Stimulated activated CD8-positive, alpha-beta memory T cell treated with anti-CD3 and anti-CD28 coated beads, Interleukin-4, amount 100 ng/mL, for 24 hours (primary cell): Measurements from ENCODE around the gene BRAP.
"Not testable (repeated sequence)": the region's sequence is repeated elsewhere in the genome, so short reads cannot be mapped to it uniquely, and the experiment has no call there.

ENCODE experiments used
- DNase-seq: peaks from one replicate; pipeline ENCODE4 v3.0.0-alpha.2; 2020; ENCODE audit warnings: low read depth

Gene BRAP

DNA sequence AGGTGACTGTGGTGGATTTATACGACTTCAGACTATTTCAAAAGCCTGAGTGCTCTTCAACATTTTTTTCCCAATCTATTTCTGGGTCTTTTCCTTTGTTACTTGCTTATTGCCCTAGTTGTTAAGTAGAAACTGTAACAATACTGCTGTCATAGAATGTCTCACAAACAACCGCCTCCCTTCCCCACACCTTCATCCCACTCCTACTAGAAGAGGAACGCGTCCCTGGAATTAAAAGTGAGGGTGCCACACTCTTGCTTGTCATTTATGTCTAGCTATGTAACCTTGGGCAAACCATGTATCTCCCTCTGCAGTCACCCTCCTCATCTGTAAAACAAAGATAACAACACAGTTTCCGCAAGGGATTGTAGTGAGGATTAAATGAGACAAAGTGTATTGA, 8.6 kb downstream of the BRAP start:
- DNase-seq, result no peak

DNA sequence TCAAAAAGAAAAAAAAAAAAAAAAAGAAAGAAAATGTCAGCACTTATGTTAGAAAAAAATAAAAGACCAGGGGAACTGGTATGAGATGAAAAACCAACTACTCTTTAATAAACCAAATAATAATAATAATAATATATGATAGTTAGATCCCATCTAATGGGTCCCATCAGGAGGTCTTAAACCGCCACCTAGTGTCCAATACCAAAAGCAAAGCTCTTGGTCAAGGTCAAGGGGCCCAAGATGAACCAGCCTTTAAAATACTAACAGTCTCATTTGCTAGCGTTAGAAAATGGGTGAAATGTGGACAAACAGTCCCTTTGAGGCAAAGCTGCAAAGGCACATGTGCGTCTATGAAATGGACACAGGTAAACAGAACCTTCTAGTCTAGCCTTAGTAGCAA, 12.3 kb downstream of the BRAP start:
- DNase-seq, result no peak

DNA sequence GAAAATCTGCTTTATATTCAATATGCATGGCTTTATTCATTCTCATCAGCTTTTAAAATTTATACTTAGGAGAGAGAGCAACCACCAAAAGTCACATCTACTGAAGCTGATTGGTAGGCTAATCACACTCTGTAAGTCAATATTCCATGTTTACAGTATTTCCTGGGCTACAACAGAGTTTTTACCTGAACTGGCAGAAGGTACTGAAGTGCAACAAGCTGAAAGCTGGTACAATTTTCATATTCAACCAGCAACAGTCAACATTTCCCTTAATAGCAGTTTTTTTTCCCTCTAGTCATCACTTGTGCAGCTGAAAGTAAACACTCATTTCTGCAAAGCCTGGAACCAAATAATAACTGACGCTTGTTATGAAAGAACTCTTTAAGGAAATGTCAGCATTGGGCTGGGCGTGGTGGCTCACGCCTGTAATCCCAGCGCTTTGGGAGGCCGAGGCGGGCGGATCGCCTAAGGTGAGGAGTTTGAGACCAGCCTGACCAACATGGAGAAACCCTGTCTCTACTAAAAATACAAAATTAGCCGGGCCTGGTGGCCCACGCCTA, 12.9 kb downstream of the BRAP start:
- no peak for DNase-seq

DNA sequence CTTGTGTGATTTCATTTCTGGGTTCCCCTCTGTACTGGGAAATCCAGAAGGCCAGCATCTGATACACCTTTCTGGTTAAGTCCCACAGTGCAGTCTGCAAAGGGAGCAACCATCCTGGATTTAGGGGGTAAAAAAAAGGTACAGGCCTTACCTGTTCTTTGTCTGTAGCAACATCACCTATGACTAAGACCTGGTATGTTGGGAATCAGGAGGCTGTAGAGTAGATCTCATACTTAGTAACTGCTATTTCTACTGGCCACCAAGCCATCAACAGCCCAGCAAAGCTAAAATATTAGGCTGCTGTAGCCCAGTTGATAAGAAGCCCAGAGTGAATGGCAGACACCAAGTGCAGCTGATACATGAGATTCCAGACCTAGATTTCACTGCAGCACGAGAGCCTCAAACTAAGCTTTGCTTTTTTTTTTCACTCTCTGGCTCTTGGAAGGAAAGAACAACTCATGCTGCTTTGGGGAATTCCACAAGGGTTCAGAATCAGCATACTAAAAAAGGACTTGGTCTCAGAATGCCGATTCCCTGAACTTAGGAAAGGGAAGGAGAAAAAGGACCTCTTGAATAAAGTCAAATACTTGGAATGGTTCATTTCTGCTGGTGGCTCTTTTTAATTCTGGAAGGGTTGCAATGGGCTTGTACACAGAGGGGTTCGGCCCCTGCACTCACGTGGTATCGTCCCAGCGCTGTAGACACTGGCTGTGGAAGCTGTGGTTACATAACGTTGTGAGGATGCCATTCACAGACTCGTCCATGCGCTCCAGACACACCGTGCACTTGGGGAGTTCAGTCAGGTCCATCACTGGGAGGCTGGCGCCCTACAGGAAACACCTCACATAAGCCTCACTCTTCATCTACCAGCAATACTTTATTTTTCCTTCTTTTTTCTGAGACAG, 20.5 kb downstream of the BRAP start:
- no peak for DNase-seq

DNA sequence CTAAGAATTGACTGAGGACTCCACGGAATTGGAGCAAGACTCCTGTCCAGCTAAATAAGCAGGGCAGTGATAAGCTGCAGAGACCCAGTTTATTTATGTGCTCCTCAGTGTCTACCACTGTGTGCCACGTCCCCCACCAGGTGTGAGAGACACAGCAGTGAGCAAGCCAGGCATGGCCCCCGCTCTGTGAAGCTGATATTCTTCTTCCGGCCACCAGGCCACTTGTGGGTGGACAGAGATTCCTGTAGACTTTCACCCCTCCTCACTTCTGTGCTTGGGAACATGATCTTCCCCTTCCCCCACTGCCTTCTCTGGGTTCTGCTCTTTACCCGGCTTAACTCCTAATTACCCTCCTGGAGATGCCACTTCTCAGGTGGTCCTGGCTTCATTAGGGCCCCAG, 21.3 kb downstream of the BRAP start:
- no peak for DNase-seq

DNA sequence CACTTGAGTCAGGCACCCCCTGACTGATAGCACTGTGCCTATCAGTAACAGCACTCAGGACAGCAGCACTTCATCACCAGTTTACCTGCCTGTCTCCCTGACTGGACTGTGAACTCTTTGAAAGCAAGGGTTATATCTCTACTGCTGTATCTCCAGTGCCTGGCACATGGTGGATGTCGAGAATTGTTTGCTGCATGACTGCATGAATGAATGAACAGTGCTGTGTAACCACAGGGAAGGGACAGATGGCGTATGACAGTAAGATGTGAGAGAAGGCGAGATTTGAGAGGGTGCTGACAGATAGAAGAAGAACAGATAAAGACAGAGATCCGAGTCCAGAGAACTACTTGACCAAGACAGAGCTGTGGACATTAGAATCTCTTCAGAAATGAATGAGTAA, 29.7 kb downstream of the BRAP start:
- no peak for DNase-seq

GRCh38 chr12:111655356-111655755, 30.4 kb downstream of the BRAP start:
- no peak for DNase-seq

DNA sequence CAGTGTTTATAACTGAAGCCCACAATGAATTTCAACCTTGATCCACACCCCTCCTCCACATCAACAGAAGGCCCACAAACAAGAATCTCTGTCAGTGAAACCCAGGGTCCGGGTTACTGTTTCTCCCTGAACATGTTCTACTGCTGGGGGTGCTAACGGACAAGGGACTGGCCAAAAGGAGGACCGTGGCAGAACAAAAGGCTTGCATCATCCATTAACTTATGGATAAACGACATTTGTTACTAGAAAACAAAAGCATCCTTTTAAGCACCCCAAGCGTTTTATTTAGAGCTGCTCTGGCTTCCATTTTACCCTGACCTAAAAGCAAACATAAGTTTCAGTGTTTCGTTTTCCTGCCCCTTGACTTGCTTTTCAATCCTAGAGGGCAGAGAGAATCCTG, 32.2 kb downstream of the BRAP start:
- no peak for DNase-seq

DNA sequence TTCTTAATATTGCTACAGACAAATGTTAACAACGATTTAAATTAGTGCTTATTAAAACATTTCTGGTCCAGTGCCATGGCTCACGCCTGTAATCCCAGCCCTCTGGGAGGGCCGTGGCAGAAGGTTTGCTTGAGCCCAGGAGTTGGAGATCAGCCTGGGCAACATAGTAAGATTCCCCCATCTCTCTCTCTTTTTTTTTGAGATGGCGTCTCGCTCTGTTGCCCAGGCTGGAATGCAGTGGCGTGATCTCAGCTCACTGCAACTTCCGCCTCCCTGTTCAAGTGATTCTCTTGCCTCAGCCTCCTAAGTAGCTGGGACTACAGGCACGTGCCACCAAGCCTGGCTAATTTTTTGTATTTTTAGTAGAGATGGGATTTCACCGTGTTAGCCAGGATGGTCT, 33.2 kb downstream of the BRAP start:
- not testable (repeated sequence) for DNase-seq

- no peak for DNase-seq
Observed at GRCh38 chr12:111650912-111651311, 34.8 kb downstream of the BRAP start.

DNA sequence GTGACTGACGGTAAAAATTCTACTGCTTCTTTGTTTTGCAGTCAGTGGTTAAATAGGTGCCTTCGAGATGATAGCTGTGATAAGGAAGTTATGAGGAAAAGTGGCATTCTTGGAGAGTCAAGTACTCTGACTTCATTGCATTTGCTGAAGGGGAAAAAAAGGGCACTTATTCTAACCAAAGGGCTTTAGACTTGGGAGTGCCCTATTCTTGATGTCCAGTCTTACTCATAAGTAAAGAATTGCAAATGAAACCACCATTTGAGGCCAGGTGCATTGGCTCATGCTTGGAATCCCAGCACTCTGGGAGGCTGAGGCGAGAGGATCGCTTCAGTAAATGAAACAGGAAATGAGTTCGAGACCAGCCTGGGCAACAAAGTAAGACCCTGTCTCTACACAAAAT, 40.3 kb downstream of the BRAP start:
- no peak for DNase-seq

DNA sequence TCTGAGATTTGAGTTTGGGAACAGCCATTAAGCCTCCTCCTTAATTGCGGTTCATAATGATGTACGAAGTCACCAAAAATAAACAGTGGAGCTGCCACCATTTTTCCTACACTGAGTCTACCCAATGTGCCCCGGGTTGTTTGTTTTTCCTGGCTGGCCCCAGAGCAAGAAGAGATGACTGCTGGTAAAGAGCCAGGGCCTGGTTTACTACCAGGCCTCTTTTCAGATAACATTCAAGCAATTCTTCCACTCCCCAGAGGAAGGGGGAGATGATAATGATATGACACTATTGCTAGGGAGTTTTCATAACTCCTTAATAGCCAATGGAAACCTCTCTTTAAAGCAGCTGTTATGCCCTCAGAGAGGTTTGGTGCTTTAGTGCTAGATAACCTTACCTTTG, 42.3 kb downstream of the BRAP start:
- DNase-seq, result no peak

DNA sequence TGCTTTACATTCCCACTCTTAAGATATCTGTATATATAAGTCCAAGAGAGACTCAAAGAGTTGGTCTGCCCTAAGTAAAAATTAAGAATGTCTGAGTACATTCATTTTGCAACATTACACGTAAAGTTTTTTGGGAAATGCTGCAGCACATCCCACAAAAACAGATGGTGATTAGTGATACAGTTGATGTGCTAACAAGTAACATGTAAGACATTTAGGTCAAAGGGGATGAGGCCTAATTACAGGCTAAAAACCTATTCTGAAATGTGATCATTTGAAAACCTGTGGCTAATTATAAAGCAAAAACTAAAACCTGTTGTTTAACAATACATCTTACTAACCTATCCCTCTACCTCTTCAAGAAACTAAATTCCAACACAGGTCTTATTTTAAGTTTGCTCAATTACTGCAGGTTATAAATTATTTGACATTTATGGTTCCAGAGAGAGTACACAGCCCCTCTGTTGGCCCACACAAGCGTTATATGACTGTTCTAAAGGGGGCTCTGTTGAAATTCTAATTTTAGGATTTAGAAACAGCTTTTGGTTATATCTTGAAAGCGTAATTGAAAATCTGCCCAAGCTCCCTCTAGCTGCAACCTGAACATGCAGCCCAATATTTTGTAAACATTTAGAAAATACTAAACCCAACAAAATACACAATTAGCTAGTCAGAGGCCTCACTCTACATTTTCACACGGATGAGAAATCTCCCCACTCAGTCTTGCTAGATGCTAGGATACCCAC, 42.9 kb downstream of the BRAP start:
- DNase-seq, result no peak

- no peak for DNase-seq
Observed at GRCh38 chr12:111640506-111640905, 45.2 kb downstream of the BRAP start.

GRCh38 chr12:111638556-111638955, 47.2 kb downstream of the BRAP start:
- no peak for DNase-seq

GRCh38 chr12:111636209-111636945, 49.4 kb downstream of the BRAP start:
- no peak for DNase-seq

DNA sequence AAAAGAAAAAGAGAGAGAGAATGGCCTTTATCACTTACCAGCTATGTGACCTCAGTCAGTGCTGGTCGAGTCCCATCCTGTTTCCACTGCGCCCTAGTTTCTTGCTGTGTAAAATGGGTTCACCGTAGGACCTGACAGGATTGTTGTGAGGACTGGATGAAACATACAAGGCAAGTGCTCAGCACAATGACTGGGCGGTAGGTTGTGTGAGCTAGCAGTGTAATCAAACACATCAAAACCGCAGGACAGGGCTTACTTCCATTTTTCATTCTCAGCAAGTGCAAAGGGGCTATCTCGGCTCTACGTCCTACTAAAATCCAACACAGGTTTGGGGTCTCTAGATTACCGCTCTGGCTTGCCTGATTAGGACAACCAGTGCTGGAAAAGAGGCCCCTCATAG, 50.2 kb downstream of the BRAP start:
- DNase-seq, result no peak

GRCh38 chr12:111628505-111629260, 57.1 kb downstream of the BRAP start:
- DNase-seq, result no peak

GRCh38 chr12:111626230-111626629, 59.5 kb downstream of the BRAP start:
- no peak for DNase-seq

- DNase-seq, result no peak
Observed at GRCh38 chr12:111624540-111624939, 61.2 kb downstream of the BRAP start.

DNA sequence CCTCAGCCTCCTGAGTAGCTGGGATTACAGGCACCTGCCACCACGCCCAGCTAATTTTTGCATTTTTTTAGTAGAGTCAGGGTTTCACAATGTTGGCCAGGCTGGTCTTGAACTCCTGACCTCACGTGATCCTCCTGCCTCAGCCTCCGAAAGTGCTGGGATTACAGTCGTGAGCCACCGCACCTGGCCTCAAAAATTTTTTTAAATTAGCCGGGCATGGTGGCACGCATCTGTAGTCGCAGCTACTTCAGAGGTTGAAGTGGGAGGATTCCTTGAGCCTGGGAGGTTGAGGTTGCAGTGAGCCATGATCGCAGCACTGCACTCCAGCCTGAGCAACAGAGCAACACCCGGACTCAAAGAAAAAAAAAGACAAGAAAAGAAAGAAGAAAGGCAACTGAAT, 67.9 kb downstream of the BRAP start:
- DNase-seq, result not testable (repeated sequence)

DNA sequence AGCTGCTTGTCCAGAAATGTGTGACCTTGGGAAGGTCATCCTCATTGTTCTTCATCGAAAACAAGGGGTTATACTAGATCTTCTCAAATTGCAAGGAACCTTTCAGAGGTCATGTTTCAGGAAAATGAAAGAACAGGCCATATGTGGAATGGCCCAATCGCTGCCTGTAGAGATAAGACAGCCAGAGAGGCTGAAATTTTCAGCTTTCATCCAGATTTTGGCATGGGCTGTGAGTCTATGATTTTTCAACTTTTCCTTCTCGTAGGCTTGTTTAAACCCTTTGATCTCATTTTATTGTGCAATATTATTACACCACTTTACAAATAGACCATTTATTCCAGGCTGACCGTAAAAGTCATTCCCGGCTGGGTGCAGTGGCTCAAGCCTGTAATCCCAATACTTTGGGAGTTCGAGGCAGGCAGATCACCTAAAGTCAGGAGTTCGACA, 69.6 kb downstream of the BRAP start:
- no peak for DNase-seq
